PC-9 (cell line): ENCODE data around the gene ZSCAN9. TPM values are rescaled to one million over a fixed set of nuclear protein-coding genes. Genes with fewer than 3 reads are reported as not detected.

Source experiments
- BruUV-seq: library from RNA; stranded (reverse); fragments of 400-500 nt; replicated peaks from 2 replicates; lab custom pipeline; 2021; lab: Mats Ljungman, UMichigan
- CTCF ChIA-PET: fragments of 300-600 bp; sonication (Branson Sonifier 250); formaldehyde crosslinking; loops from one replicate; lab custom pipeline; 2022; ENCODE audit warnings: antibody characterized with exemption; lab: Charles Lee
- POLR2A ChIA-PET: fragments of 300-600 bp; sonication (Branson Sonifier 250); formaldehyde crosslinking; loops from one replicate; lab custom pipeline; 2022; ENCODE audit warnings: antibody characterized with exemption; ENCODE audit not compliant: unreplicated experiment; lab: Charles Lee
- DNase-seq, 2 experiments: peaks; one replicate each; pipeline versions ENCODE4 v3.0.0 to v3.0.0-alpha.2; 2015 to 2022; ENCODE audit warnings: mixed read lengths in 1 of 2
- H2AFZ ChIP-seq: fragments of 200-600 bp; sonication (generic); 2 replicates; pipeline ENCODE4 v1.8.1; 2017; ENCODE audit warnings: antibody characterized with exemption
- H3F3A ChIP-seq: fragments of 200-600 bp; sonication (generic); 2 replicates; pipeline ENCODE4 v1.8.1; 2017; ENCODE audit warnings: antibody characterized with exemption, mild to moderate bottlenecking, low read depth; ENCODE audit not compliant: insufficient read depth
- H3K27ac ChIP-seq: fragments of 200-600 bp; sonication (generic); 2 replicates; pipeline ENCODE4 v1.6.1; 2016; ENCODE audit warnings: mixed run types
- H3K27me3 ChIP-seq: fragments of 200-600 bp; sonication (generic); 2 replicates; pipeline ENCODE4 v1.6.1; 2016; ENCODE audit warnings: low read depth, mixed run types; ENCODE audit not compliant: insufficient read depth
- H3K36me3 ChIP-seq: fragments of 200-600 bp; sonication (generic); 2 replicates; pipeline ENCODE4 v1.6.1; 2016; ENCODE audit warnings: low read depth, mixed run types
- H3K4me1 ChIP-seq: fragments of 200-600 bp; sonication (generic); replicated peaks from 2 replicates; pipeline ENCODE4 v1.6.1; 2016; ENCODE audit warnings: mixed run types; ENCODE audit not compliant: insufficient read depth
- H3K4me2 ChIP-seq: fragments of 200-600 bp; sonication (generic); 2 replicates; pipeline ENCODE4 v1.6.1; 2017; ENCODE audit warnings: mixed run types
- H3K4me3 ChIP-seq: fragments of 200-600 bp; sonication (generic); 2 replicates; pipeline ENCODE4 v1.6.1; 2016; ENCODE audit warnings: mixed run types
- H3K79me2 ChIP-seq: fragments of 200-600 bp; sonication (generic); 2 replicates; pipeline ENCODE4 v1.6.1; 2017; ENCODE audit warnings: low read depth, mixed run types
- H3K9me2 ChIP-seq: fragments of 200-600 bp; sonication (generic); 2 replicates; pipeline ENCODE4 v1.8.1; 2017; ENCODE audit warnings: mild to moderate bottlenecking; ENCODE audit not compliant: insufficient read depth
- H3K9me3 ChIP-seq: fragments of 200-600 bp; sonication (generic); 2 replicates; pipeline ENCODE4 v1.8.1; 2016; ENCODE audit warnings: low read depth; ENCODE audit not compliant: insufficient read depth
- H4K20me1 ChIP-seq: fragments of 200-600 bp; sonication (generic); 2 replicates; pipeline ENCODE4 v1.8.1; 2017; ENCODE audit not compliant: insufficient read depth
- EZH2 ChIP-seq: fragments of 200-600 bp; sonication (generic); IDR thresholded peaks from 2 replicates; pipeline ENCODE4 v1.8.0; 2017; ENCODE audit warnings: antibody characterized with exemption, low read depth
- intact Hi-C: fragments of 100-400 bp; cut with micrococcal nuclease; formaldehyde crosslinking; loops from one replicate; pipeline ENCODE4 v1.10.0; 2022; ENCODE audit not compliant: unreplicated experiment
- total RNA-seq: library from RNA; stranded (reverse); gene quantifications from 2 replicates; pipeline ENCODE4 v1.2.3, GENCODE V29; 2021
- TF ChIP-seq, protein P1 (sequence below): fragments of 200-600 bp; sonication (generic); conservative IDR thresholded peaks from 2 replicates; pipeline ENCODE4 v1.6.1; 2017; ENCODE audit warnings: mixed run types, antibody characterized with exemption, mild to moderate bottlenecking, moderate library complexity

Gene ZSCAN9
- total RNA-seq, 1 experiment from 2014 or later, result 20.4 TPM

DNA sequence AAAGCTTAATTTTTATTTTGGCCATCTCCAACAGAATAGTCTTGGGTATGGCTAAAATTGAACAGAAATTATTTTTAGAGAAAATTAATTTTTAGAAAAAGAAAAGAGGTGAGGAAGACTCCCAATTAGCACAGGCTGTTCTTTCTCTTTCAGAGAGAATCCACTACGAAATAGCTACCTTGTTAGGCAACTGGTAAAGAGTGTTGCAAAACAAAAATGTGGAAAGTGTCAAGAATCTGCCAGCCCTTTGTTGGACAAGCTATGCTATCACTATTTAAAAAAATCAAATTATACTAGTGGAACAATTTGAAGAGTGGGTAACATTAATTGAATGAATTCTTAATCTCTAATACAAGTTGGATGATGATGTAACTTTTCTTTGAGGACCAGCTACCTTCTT lies 19.2 kb upstream of the ZSCAN9 start:
- H3K27ac ChIP-seq, result no peak overlapping the region

DNA sequence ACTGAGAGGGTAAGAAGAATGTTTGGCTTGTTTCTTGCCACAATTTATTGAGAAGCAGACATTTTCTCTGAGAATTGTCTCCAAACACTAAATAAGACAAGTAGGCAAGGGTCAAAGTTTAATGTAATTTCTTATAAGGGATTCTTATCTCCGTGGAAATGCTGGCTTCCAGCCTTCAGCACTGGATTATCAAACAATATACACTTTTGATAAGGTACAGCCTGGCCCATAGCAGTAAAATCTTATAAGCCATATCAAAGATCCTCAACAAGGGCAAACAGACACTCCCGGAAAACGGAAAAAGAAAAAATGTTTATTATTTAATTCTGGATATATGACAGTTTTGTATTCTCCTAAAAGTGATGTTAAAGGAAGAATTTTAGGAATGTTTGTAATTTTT lies 18.5 kb upstream of the ZSCAN9 start:
- no peaks in the 10 kb centered on the region for H4K20me1 ChIP-seq
- no peak for TF ChIP-seq EZH2
- TF ChIP-seq, protein P1, sequence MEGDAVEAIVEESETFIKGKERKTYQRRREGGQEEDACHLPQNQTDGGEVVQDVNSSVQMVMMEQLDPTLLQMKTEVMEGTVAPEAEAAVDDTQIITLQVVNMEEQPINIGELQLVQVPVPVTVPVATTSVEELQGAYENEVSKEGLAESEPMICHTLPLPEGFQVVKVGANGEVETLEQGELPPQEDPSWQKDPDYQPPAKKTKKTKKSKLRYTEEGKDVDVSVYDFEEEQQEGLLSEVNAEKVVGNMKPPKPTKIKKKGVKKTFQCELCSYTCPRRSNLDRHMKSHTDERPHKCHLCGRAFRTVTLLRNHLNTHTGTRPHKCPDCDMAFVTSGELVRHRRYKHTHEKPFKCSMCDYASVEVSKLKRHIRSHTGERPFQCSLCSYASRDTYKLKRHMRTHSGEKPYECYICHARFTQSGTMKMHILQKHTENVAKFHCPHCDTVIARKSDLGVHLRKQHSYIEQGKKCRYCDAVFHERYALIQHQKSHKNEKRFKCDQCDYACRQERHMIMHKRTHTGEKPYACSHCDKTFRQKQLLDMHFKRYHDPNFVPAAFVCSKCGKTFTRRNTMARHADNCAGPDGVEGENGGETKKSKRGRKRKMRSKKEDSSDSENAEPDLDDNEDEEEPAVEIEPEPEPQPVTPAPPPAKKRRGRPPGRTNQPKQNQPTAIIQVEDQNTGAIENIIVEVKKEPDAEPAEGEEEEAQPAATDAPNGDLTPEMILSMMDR, result no peak
- H3K27ac ChIP-seq, result no peak overlapping the region
- H3K36me3 ChIP-seq, result no peaks in the 10 kb centered on the region
- no peak for DNase-seq
- ChIA-PET CTCF (no interaction called here), POLR2A (no interaction called here)
- H3K4me2 ChIP-seq, result no peak overlapping the region
- H3K9me3 ChIP-seq, result no peaks in the 10 kb centered on the region
- H3K4me3 ChIP-seq, result no peak overlapping the region
- no peak overlapping the region for H2AFZ ChIP-seq
- no TSS peak for BruUV-seq
- H3K79me2 ChIP-seq, result no peaks in the 10 kb centered on the region
- peaks cover 16% of the 10 kb centered on the region for H3K27me3 ChIP-seq
- no peaks in the 10 kb centered on the region for H3K9me2 ChIP-seq
- intact Hi-C loops, result no loop called here
- peaks cover 10% of the 10 kb centered on the region for H3F3A ChIP-seq
- H3K4me1 ChIP-seq, result peaks cover 8% of the 10 kb centered on the region

More for the DNA sequence above, 19.2 kb upstream of the ZSCAN9 start:
- no peak overlapping the region for H3K4me2 ChIP-seq
- no peaks in the 10 kb centered on the region for H3K36me3 ChIP-seq
- no peaks in the 10 kb centered on the region for H3K9me2 ChIP-seq
- BruUV-seq, result no TSS peak
- no peak overlapping the region for H3K4me3 ChIP-seq
- intact Hi-C loops, result no loop called here
- TF ChIP-seq, protein P1, result no peak
- TF ChIP-seq EZH2, result no peak
- H3K79me2 ChIP-seq, result no peaks in the 10 kb centered on the region
- no peak for DNase-seq
- H3K9me3 ChIP-seq, result no peaks in the 10 kb centered on the region
- no peak overlapping the region for H2AFZ ChIP-seq
- peaks cover 4% of the 10 kb centered on the region; the same call in 1 of the 2 replicates for H3F3A ChIP-seq
- POLR2A ChIA-PET, result no interaction called here
- no peaks in the 10 kb centered on the region for H4K20me1 ChIP-seq
- H3K4me1 ChIP-seq, result peaks cover 2% of the 10 kb centered on the region
- CTCF ChIA-PET, result no interaction called here
- H3K27me3 ChIP-seq, result peaks cover 16% of the 10 kb centered on the region

DNA sequence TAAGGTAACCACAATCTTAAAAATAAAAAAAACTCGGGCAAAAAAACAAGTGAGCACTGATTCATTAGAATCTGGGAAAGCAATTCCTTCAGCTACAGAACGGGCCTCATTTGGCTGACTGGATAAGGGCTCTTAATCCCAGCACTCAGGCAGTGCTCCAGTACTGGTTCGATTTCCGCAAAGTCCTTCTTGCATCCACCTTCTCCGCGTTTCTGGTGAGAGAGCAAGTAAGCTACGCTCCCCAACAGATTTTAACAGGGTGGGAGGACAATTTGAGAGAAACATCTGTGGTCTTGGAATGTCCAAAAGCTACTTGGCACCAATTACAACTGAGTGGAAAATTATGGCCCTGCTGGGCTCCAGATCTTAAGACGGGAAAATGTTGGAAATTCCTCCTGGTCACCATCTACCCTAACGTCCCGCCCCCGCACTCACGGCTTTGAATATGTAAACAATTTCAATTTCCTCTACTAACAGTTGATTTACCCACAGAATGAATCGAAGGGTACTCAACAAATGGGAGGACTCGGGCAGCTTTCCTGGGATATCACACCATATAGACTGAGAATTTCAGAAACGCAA lies 18.1 kb upstream of the ZSCAN9 start:
- no peak for DNase-seq
- H2AFZ ChIP-seq, result peak overlapping the region; percentile 62; the same call in 1 of the 2 replicates
- H3K9me3 ChIP-seq, result no peaks in the 10 kb centered on the region
- H3K36me3 ChIP-seq, result no peaks in the 10 kb centered on the region
- peak overlapping the region; percentile 53; the same call in 1 of the 2 replicates for H3K4me2 ChIP-seq
- CTCF ChIA-PET, result no interaction called here
- peaks cover 16% of the 10 kb centered on the region for H3K27me3 ChIP-seq
- H3K4me1 ChIP-seq, result peaks cover 12% of the 10 kb centered on the region
- no peaks in the 10 kb centered on the region for H4K20me1 ChIP-seq
- no peak overlapping the region for H3K27ac ChIP-seq
- H3K79me2 ChIP-seq, result no peaks in the 10 kb centered on the region
- H3K4me3 ChIP-seq, result peak overlapping the region; percentile 33; the same call in 1 of the 2 replicates
- TF ChIP-seq EZH2, result no peak
- TF ChIP-seq, protein P1, result no peak
- POLR2A ChIA-PET, result no interaction called here
- no TSS peak for BruUV-seq
- H3K9me2 ChIP-seq, result no peaks in the 10 kb centered on the region
- H3F3A ChIP-seq, result peaks cover 15% of the 10 kb centered on the region
- intact Hi-C loops, result no loop called here
